Transverse colon (tissue), 4 donors: Measurements from ENCODE around the gene C1orf210. TPM values are rescaled to one million over a fixed set of nuclear protein-coding genes. Genes with fewer than 3 reads are reported as not detected.

Source experiments
- DNase-seq: peaks from one replicate; pipeline ENCODE4 v3.0.0-alpha.2; 2019
- H3K27ac ChIP-seq, 4 donors: fragments of 200-600 bp; sonication (generic); 2 replicates each; pipeline ENCODE4 v1.5.1; 2016 to 2018; ENCODE audit warnings: inconsistent platforms in 4 of 4
- H3K27me3 ChIP-seq: fragments of 200-600 bp; sonication (generic); 2 replicates; pipeline ENCODE4 v1.5.1; 2017; ENCODE audit warnings: inconsistent platforms
- H3K36me3 ChIP-seq, 4 donors: fragments of 200-600 bp; sonication (generic); 2 replicates each; pipeline ENCODE4 v1.5.1; 2017 to 2019; ENCODE audit warnings: inconsistent platforms in 4 of 4
- H3K4me1 ChIP-seq, 4 donors: fragments of 200-600 bp; sonication (generic); 2 replicates each; pipeline ENCODE4 v1.5.1; 2017 to 2020; ENCODE audit warnings: inconsistent platforms in 4 of 4
- H3K4me3 ChIP-seq, 4 donors: fragments of 200-600 bp; sonication (generic); 1 replicate in 1 of 4; 2 replicates in 3 of 4; pipeline versions ENCODE4 v1.5.1 to v1.6.1; 2017 to 2019; ENCODE audit warnings: inconsistent platforms in 4 of 4
- H3K9me3 ChIP-seq, 2 donors: fragments of 200-600 bp; sonication (generic); 2 replicates each; pipeline ENCODE4 v1.5.1; 2017 to 2019; ENCODE audit warnings: inconsistent platforms in 2 of 2
- EP300 ChIP-seq: sonication (generic); formaldehyde crosslinking; IDR thresholded peaks from one replicate; pipeline ENCODE4 v1.6.1; 2017; ENCODE audit warnings: antibody characterized with exemption, low read depth
- POLR2A ChIP-seq: fragments of 450-650 bp; IDR thresholded peaks from one replicate; pipeline ENCODE4 v1.6.1; 2016; ENCODE audit warnings: antibody characterized with exemption, mild to moderate bottlenecking, moderate library complexity
- POLR2AphosphoS5 ChIP-seq, 3 donors: sonication (generic); formaldehyde crosslinking; IDR thresholded peaks; one replicate each; pipeline ENCODE4 v1.6.1; 2016; ENCODE audit warnings: antibody characterized with exemption in 3 of 3
- WGBS, 2 donors: methylation state at CpG; one replicate each; pipeline ENCODE4 v1.1.5; 2018; ENCODE audit warnings: low coverage in 1 of 2; 5-methylcytosine and 5-hydroxymethylcytosine counted together
- in situ Hi-C, 4 donors: fragments of 200-750 bp; cut with MboI; loops; one replicate each; pipeline versions ENCODE4 v1.15.0 to v1.15.1; 2017; ENCODE audit warnings: low sequenced_read_pairs in 3 of 4, low pct_ligation_motif_present in 1 of 4, low pct_unique_long_range_greater_than_20kb in 1 of 4
- intact Hi-C: fragments of 100-400 bp; cut with DNase I; formaldehyde crosslinking; loops from one replicate; pipeline ENCODE4 v1.15.1; 2023; ENCODE audit warnings: low total_unique reads
- total RNA-seq, 4 donors: library from RNA; depleted of rRNA; stranded (reverse); fragments of >200 nt; gene quantifications; one replicate each; pipeline ENCODE4 v1.1.0, GENCODE V29; 2016
- TF ChIP-seq, protein P1 (sequence below), 5 experiments: fragments of 200-600 bp in 3 of 5; fragments of 450-650 bp in 2 of 5; sonication (generic) in 3 of 5; IDR thresholded peaks; 1 replicate in 2 of 5; 2 replicates in 3 of 5; pipeline ENCODE4 v1.5.1; 2016 to 2017; ENCODE audit warnings: antibody characterized with exemption in 5 of 5, inconsistent platforms in 3 of 5, mild to moderate bottlenecking in 2 of 5, moderate library complexity in 1 of 5

C1orf210 gene
- total RNA-seq, 4 donors from 2014 or later, result 43.8 to 100 (median 57.6) TPM

- Histone ChIP-seq H3K4me1 (peaks cover 0 to 4% (median 0%) of the 10 kb centered on the region in 4 donors), H3K9me3 (no peaks in the 10 kb centered on the region), H3K27me3 (no peaks in the 10 kb centered on the region), H3K36me3 (no peaks in the 10 kb centered on the region), H3K27ac (no peak overlapping the region), H3K4me3 (no peak overlapping the region)
- 56% methylated on average over 2 of the region's 2 CpGs; no CpG with 5 or more reads in 1 of the 2 donors for WGBS, 2 donors
- no peak for DNase-seq
- TF ChIP-seq EP300 (no peak), POLR2A (no peak), POLR2AphosphoS5 (IDR thresholded peaks at IDR 0.05) (no peak)
- TF ChIP-seq, protein P1, sequence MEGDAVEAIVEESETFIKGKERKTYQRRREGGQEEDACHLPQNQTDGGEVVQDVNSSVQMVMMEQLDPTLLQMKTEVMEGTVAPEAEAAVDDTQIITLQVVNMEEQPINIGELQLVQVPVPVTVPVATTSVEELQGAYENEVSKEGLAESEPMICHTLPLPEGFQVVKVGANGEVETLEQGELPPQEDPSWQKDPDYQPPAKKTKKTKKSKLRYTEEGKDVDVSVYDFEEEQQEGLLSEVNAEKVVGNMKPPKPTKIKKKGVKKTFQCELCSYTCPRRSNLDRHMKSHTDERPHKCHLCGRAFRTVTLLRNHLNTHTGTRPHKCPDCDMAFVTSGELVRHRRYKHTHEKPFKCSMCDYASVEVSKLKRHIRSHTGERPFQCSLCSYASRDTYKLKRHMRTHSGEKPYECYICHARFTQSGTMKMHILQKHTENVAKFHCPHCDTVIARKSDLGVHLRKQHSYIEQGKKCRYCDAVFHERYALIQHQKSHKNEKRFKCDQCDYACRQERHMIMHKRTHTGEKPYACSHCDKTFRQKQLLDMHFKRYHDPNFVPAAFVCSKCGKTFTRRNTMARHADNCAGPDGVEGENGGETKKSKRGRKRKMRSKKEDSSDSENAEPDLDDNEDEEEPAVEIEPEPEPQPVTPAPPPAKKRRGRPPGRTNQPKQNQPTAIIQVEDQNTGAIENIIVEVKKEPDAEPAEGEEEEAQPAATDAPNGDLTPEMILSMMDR (IDR thresholded peaks at IDR 0.05), result no peak
- intact Hi-C loops (no loop called here), in situ Hi-C loops (no loop called here)
These were observed 4.7 kb downstream of the C1orf210 start for GRCh38 chr1:43280692-43281091.

GRCh38 chr1:43279666-43280065 lies 5.7 kb downstream of the C1orf210 start:
- no peak for DNase-seq
- H3K27me3 ChIP-seq, result no peaks in the 10 kb centered on the region
- intact Hi-C loops (no loop called here), in situ Hi-C loops (no loop called here)
- no peaks in the 10 kb centered on the region for H3K36me3 ChIP-seq
- no peak overlapping the region for H3K27ac ChIP-seq
- peaks cover 0 to 6% (median under 1%) of the 10 kb centered on the region in 4 donors for H3K4me1 ChIP-seq
- WGBS, 2 donors, result 95% methylated on average over 5 of the region's 6 CpGs; no CpG with 5 or more reads in 1 of the 2 donors
- H3K9me3 ChIP-seq, result no peaks in the 10 kb centered on the region
- H3K4me3 ChIP-seq, result no peak overlapping the region
- TF ChIP-seq POLR2AphosphoS5 (IDR thresholded peaks at IDR 0.05) (no peak), EP300 (no peak), POLR2A (no peak)
- TF ChIP-seq, protein P1 (IDR thresholded peaks at IDR 0.05), result no peak

GRCh38 chr1:43279161-43279560 lies 6.2 kb downstream of the C1orf210 start:
- DNase-seq, result no peak
- WGBS, 2 donors, result 90% methylated on average over 5 of the region's 5 CpGs; no CpG with 5 or more reads in 1 of the 2 donors
- Histone ChIP-seq H3K27ac (no peak overlapping the region), H3K4me3 (no peak overlapping the region), H3K36me3 (no peaks in the 10 kb centered on the region), H3K27me3 (no peaks in the 10 kb centered on the region), H3K4me1 (peaks cover 0 to 11% (median 3%) of the 10 kb centered on the region in 4 donors), H3K9me3 (no peaks in the 10 kb centered on the region)
- in situ Hi-C loops, result no loop called here
- TF ChIP-seq POLR2AphosphoS5 (IDR thresholded peaks at IDR 0.05) (no peak), EP300 (no peak), POLR2A (no peak)
- TF ChIP-seq, protein P1 (IDR thresholded peaks at IDR 0.05), result no peak
- intact Hi-C loops, result no loop called here

DNA sequence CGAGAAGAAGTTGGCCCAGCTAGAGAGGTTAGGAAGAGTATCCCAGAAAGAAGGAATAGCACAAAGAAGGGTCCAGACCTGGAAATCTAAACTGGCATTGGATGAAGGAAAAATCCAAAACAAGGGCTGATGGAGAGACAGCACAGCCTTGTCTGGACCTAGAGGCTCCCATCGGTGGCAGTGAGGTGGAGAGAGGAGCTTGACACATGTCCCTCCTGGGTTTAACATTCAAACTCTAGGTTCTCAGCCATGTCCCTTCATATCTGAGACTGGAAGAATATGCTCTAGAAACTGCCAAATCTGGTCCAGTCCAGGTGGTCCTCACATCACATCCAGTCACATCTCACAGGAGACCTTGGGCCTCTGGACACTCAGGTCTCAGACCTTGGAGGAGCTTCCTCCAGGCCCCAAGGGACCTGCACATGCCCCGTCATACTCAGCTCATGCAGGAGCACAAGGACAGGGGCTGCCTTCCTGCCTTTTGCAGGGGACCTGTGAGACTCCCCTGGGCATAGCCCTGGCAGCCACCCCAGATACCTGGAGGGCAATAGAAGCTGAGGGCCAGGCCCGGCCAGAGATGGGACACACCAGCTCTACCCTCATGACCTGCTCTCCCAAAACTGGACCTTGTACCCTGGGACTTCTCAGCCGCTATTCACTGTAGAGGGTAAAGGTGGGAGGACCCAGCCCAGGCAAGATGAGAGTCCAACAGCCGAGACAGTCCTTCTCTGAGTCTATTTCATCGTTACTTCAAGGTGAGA lies 8.1 kb downstream of the C1orf210 start:
- no peak overlapping the region for H3K27ac ChIP-seq
- H3K27me3 ChIP-seq, result no peaks in the 10 kb centered on the region
- 82 to 100% methylated on average over 2 to 7 of the region's 7 CpGs for WGBS, 2 donors
- no peaks in the 10 kb centered on the region for H3K9me3 ChIP-seq
- DNase-seq, result no peak
- in situ Hi-C loops, result no loop called here
- peaks cover 0 to 10% (median 4%) of the 10 kb centered on the region in 4 donors for H3K4me1 ChIP-seq
- intact Hi-C loops, result no loop called here
- TF ChIP-seq POLR2A (no peak), POLR2AphosphoS5 (IDR thresholded peaks at IDR 0.05) (no peak), EP300 (no peak)
- TF ChIP-seq, protein P1 (IDR thresholded peaks at IDR 0.05), result no peak
- no peaks in the 10 kb centered on the region for H3K36me3 ChIP-seq
- no peak overlapping the region for H3K4me3 ChIP-seq
